H1 (cell line): ENCODE results near the gene HSD17B8.

Experiments
- E2F6 ChIP-seq: IDR thresholded peaks from 2 replicates; pipeline ENCODE4 v1.6.1; 2012; ENCODE audit warnings: inconsistent platforms
- EGR1 ChIP-seq: IDR thresholded peaks from 2 replicates; pipeline ENCODE4 v1.6.1; 2011; ENCODE audit warnings: low read depth, low read length, borderline replicate concordance
- EZH2 ChIP-seq: fragments of 200-600 bp; sonication (generic); IDR thresholded peaks from 2 replicates; pipeline ENCODE4 v1.7.1; 2012; ENCODE audit warnings: low read depth, mild to moderate bottlenecking, moderate library complexity, low read length, inconsistent platforms; ENCODE audit not compliant: severe bottlenecking
- TAF1 ChIP-seq: IDR thresholded peaks from 2 replicates; pipeline ENCODE4 v1.6.1; 2011; ENCODE audit warnings: mild to moderate bottlenecking, low read depth, low read length
- ZNF274 ChIP-seq: IDR thresholded peaks from 2 replicates; pipeline ENCODE4 v1.7.0; 2012; ENCODE audit warnings: low read length, borderline replicate concordance; ENCODE audit errors: extremely low read depth

- no peak for TF ChIP-seq EGR1
- TF ChIP-seq E2F6, result no peak
- TF ChIP-seq TAF1, result no peak
- no peak for TF ChIP-seq ZNF274
- TF ChIP-seq EZH2, result no peak
Measured at GRCh38 chr6:33252759-33253158, 48.3 kb downstream of the HSD17B8 start.
